HG03175 (cell line): ENCODE data around the gene MOB3B.
"Not testable (repeated sequence)": the region's sequence is repeated elsewhere in the genome, so short reads cannot be mapped to it uniquely, and the experiment has no call there.

ENCODE experiments used
- ATAC-seq: cut with Tn5 transposase; IDR thresholded peaks from one replicate; pipeline ENCODE4 v1.9.1; 2021; ENCODE audit warnings: mild to moderate bottlenecking, moderate library complexity; ENCODE audit not compliant: unreplicated experiment

MOB3B gene

GRCh38 chr9:27482709-27483108 is 46.9 kb downstream of the MOB3B start:
- no peak for ATAC-seq

GRCh38 chr9:27478322-27478721 is 51.3 kb downstream of the MOB3B start:
- no peak for ATAC-seq

- no peak for ATAC-seq
Observed at GRCh38 chr9:27476870-27477515, 52.6 kb downstream of the MOB3B start.

DNA sequence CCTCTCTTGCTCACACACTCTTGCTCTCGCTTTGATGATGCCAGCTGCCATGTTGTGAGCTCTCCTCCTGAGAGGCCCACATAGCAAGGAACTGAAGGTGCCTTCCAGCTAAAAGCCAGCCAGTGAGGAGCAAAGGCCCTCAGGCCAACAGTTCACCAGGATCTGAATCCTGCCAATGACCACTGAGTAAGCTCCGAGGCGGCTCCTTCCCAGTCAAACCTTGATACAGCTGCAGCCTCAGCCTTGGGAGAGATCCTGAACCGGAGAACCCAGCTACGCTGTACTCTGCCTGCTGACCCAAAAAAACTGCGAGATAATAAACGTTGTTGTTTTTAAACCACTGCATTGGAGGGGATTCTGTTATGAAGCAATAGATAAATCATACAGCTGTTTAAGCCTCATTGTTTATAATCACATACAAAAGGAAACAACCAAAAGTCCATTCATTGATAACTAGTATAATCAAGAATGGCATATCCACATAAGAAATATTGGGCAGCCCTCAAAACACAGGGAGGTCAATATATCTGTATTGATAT is 54.5 kb downstream of the MOB3B start:
- no peak for ATAC-seq

DNA sequence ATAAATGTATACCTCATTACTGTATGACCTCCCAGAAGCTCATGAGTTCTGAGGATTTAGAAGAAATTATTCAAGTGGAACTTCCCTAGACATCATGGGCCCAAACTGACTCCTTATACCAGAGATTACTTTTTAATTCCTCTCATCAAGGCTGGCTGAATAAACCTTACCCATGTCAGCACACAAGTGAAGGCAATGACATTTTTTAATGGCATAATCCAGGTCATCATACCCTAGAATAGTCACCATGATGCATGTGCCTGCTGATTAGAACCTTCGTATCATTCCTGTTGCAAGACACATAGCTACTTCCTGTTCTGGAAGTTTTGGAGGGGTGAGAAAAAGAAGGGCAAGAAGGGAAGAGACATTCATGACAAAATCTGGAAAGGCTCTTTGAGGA is 55.3 kb downstream of the MOB3B start:
- no peak for ATAC-seq

GRCh38 chr9:27473111-27473529 is 56.5 kb downstream of the MOB3B start:
- ATAC-seq: no peak

GRCh38 chr9:27472195-27472594 is 57.4 kb downstream of the MOB3B start:
- ATAC-seq: no peak

GRCh38 chr9:27471789-27472188 is 57.8 kb downstream of the MOB3B start:
- ATAC-seq: no peak

DNA sequence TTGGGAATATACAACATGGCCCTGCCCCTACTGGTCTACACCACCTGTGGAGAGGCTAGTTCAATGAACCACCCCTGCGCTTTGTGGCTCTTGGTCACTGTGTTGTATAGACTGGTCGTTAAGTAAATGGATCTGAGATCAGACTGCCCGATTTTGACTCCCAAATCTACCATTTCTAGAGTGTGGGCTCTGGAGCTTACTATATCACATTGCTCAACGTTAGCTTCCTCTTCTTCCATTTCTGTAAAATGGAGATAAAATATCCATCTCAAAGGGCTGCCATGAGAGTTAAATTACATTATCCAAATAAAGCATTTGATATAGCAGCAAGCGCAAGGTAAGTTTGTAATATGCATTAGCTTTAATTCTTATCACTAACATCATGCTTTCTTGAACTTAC is 58.2 kb downstream of the MOB3B start:
- no peak for ATAC-seq

DNA sequence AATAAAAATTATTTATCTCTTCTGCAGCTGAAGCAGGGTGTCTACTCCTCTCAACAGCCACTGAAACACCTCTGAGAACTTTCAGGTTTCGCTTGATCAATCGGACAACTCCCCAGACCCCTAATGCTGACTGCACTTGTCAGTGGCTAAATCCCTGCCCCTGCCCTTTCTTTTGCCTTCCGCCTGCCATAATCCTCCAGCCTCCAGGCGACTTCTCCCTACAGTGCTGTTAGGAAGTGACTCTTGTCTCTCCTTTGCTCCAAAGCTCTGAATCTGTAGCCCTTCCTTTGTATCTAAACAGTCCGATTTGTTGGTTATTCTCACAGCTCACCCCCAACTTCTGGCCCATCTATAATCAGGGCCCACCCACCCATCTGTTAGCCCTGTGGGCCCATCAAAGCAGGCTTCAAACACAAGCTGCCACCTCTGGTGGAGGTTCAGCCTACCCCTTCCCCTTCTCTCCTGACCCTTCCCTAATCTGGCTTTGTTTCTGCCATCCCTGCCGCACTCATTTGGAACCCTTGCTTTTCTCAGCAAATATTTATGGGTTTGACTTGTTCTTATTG is 59.2 kb downstream of the MOB3B start:
- no peak for ATAC-seq

- ATAC-seq: no peak
Observed at GRCh38 chr9:27469550-27469949, 60.1 kb downstream of the MOB3B start.

- ATAC-seq: no peak
Observed at GRCh38 chr9:27468462-27469110, 61.0 kb downstream of the MOB3B start.

DNA sequence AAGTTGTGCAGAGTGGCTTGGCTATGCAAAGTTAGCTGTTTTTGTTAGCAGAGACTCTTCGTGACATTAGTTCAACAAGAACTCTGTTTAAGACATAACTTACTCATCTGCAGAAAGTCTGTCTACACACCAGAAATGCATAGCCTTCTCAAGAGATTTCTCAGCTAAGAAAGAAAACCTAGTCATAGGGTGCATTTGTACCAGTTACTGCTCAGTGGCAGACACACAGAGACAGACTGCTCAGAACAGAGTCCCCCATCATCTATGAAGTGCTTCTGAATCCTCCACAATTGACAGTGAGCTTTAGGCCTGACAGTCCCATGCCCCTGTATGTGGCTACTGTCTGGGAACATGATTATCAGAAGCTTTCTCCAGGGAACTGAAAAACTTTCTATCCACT is 61.6 kb downstream of the MOB3B start:
- ATAC-seq: no peak

DNA sequence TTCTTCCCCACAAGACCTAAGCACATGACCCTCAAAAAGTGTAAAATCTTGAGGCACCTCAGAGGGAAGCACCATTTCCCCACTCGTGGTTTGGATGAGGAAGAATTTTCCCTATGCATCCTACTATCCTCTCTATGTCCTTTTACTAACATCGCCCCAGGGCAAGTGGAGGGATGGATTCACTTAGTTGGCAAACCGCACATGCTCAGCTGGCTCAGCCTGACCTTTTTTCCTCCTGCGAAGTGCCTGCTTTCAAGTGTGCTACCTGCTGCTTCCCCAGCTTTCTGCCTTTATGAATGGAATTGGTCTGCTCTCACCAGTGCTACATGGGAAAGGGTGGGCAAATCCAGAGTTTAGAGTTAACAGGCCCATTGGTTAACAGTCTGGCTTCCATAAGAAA is 62.1 kb downstream of the MOB3B start:
- ATAC-seq: no peak

DNA sequence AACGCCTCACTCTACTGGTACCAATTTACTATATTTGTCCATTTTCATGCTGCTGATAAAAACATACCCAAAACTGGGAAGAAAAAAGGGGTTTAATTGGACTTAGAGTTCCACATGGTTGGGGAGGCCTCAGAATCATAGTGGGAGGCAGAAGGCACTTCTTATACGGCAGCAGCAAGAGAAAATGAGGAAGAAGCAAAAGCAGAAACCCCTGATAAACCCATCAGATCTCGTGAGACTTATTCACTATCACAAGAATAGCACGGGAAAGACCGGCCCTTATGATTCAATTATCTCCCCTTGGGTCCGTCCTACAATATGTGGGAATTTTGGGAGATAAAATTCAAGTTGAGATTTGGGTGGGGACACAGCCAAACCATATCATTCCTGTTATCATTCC is 63.1 kb downstream of the MOB3B start:
- not testable (repeated sequence) for ATAC-seq

DNA sequence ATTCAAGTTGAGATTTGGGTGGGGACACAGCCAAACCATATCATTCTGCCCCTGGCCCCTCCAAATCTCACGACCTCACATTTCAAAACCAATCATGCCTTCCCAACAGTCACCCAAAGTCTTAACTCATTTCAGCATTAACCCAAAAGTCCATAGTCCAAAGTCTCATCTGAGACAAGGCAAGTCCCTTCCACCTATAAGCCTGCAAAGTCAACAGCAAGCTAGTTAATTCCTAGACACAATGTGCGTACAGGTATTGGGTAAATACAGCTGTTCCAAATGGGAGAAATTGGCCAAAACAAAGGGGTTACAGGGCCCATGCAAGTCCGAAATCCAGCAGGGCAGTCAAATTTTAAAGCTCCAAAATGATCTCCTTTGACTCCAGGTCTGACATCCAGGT is 64.7 kb downstream of the MOB3B start:
- not testable (repeated sequence) for ATAC-seq

GRCh38 chr9:27462846-27463245 is 66.8 kb downstream of the MOB3B start:
- no peak for ATAC-seq

GRCh38 chr9:27462434-27462833 is 67.2 kb downstream of the MOB3B start:
- ATAC-seq: no peak

GRCh38 chr9:27460226-27461023 is 69.2 kb downstream of the MOB3B start:
- peak; percentile 96 for ATAC-seq

- ATAC-seq: no peak
Observed at GRCh38 chr9:27457445-27457844, 72.2 kb downstream of the MOB3B start.

GRCh38 chr9:27453860-27454553 is 75.6 kb downstream of the MOB3B start:
- ATAC-seq: no peak
